Measurements from ENCODE around the gene PYHIN1. TPM values are rescaled to one million over a fixed set of nuclear protein-coding genes. Genes with fewer than 3 reads are reported as not detected.

PYHIN1 gene
- total RNA-seq = 1.4 TPM
- long read RNA-seq = 0 reads

DNA sequence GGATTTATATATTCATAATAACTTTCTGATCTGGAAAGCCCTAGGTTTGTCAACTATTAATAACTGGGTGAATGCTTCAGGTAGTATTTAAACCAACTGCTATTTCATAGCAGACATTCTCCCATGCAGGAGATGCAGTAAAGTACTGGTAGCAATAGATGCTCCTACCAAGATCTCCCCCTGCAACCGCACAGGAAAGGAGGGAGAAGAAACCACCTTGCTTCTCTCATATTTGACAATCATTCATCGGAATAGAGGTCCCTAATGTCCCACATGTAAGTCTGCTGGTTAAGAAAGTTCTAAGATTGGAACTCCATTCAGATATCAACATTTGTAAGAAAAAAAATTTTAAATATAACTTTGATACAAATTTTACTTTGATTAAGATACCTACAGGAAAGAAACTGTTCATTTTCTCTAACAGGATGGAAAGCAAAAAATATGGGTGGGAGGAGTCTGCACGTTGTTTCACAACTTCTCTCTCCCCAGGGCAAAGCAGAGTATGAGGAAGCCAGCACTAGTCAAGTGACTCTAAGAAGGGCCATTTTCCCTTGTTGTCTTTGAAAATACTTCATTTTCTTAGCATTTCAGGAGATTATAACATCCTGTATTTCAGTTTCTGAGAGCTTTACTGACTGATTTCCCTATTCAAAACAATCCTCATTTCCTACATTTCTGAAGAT lies at the start of gene PYHIN1:
TSS of gene PYHIN1 (plus strand) at position 498 of the 683 bp plus-strand sequence. CDS start 5,359 bp downstream, outside the sequence.
- DNase-seq (ENCODE audit: low spot score) = no peak

DNA sequence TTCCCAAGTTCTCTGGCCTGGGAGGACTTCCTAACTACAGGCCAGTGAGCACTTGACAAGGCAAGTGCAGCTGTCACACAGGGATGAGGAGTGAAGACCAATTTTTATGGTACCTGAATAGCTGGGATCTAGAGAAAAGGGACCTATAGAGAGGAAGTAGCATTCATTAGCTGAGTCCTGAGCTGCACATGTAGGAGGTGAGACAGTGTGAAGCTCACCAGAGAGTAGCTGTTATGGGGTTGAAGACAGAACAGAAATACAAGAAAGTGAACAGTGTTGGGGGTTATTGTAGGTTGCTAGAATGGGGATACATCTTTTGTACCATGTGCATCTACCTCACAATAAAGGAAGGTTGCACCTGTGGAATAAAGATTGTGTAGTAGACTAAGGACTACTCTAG lies 37.7 kb upstream of the PYHIN1 start:
- no peak for DNase-seq (ENCODE audit: low spot score)

DNA sequence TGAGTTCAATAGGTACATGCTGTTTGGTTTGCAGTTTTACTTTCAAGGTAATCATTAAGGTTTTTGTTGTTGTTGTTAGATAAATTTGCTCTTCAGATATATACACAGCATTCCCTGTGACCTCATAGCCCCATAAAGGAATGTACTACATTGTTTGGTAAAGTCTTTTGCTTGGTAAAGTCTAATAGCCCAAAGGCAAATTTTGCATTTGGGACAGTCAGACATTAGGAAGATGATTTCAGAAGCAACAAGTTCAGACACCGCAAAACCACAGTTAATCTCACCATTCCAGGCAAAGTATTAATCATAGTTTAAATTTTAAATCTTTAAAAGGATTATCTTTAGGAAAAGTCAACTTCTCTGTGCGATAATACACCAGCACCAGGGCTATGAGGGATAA lies 32.6 kb upstream of the PYHIN1 start:
- DNase-seq (ENCODE audit: low spot score) = no peak

DNA sequence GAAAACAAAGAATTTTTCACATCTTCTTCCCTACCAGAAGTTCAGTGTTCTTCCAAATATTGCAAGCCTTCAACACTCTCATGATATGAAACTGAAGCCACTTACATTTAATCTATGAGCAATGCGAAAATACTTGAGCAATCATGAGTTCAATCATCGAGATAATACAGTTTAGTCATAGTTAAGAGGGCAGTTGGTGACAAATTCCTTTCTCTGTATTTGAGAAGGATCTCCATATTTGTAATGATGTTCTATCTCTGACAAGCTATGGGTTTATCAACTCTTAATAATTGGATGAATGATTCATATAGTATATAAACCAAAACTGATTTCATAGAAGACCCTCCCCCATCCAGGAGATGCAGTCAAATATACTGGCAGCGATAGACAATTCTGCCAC lies 29.7 kb upstream of the PYHIN1 start:
- no peak for DNase-seq (ENCODE audit: low spot score)

DNA sequence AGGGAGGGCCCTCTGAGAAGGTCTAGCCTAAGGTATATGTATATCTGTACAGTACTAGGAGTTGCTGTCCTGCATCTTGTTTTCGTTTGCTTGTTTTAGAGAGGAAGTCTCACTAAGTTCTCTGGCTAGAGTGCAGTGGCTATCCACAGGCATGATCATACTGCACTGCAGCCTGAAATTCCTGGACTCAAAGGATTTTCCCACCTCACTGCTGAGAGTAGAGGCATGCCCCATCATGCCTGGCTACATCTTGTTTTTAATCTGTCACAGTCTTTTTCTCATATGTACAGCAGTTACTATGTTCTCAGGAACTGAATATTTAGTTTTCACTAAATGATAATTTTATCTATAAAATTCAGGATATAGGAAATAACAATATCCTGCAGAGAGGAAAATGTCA lies 15.3 kb upstream of the PYHIN1 start:
- DNase-seq (ENCODE audit: low spot score) = no peak

DNA sequence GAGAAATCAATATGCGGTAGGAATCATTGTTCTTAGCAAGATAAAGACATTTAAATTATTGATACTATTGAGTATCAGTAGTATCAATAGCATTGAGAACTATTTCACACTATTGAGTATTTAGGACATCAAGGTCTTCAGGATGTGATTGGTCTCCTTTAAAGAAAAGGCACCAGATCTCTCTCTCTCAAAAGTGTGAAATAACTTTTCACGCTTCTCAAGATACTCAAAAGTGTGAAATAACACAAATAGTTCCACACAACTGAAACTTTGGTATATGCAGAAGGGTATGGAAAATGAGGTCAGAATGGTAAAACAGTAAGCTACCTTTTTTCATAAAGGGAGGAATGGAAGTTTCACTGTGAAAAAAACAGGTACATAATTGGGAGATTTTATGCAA lies 6.7 kb upstream of the PYHIN1 start:
- no peak for DNase-seq (ENCODE audit: low spot score)

DNA sequence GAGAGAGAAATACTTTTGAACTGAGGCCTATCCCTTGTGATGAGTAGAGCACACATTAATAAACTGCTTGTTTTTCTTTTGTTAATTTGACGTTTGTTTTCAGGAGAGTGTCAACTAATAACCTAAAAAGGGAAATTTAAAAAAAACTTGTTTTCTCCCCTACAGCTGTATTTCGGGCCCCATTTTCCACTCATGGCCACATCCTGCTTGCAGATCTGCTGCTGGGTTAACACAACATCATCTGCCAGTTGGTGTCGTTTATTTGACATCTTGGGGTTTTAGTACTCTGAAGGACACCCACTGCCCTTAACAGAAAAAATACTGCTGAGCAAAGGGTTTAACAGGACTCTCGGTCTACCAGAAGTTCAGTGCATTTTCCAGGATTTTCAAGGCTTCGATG lies 848 bp upstream of the PYHIN1 start:
- no peak for DNase-seq (ENCODE audit: low spot score)

DNA sequence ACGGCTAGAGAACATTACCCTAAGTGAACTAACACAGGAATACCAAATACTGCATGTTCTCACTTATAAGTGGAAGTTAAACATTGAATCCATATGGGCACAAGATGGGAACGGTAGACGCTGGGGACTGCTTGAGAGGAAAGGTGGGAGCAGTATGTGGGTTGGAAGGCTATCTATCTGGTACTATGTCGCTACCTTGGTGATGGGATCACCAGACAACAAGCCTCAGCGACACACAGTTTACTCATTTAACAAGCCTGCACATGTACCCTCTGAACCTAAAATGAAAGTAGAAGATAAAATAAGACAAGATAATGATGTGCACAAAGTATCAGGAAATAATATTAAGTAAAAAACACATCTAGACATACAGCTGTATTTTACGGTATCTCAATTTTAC lies 819 bp downstream of the PYHIN1 start:
- no peak for DNase-seq (ENCODE audit: low spot score)

DNA sequence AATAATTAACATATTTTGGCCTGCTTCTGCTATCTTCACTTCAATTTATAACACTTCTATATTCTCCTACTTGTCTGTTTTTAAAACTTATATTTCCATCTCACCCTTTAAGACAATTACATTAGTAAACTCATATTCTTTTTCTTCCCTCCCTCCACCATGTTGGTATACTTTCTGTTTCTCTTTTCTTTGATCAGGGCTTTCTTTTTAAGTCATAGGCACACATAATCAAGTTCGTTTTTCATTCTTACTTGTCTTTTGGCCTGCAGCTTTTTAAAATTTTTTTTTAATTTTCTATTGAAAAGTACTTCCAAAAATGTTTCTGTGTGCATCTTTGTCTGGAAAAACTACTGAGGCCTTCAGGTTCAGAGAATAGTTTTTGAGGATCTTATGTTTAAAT lies 2.3 kb downstream of the PYHIN1 start:
- no peak for DNase-seq (ENCODE audit: low spot score)

DNA sequence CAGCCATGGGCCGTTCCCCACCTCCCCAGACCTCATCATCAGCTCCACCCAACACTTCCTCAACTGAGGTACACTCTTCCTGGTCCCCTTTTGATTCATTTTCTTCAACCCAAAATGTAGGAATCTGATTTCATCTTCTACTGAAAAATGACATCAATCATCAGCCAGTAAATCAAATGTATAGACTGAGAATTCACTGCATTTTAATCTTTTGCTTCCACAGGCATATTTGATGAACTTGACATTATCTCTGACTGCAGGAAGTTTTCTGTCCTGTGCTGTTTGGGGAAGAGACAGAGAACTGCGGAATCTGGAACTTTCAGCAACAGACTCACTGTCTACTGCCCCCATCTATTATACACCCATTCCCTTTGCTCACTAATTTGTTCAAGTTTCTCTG lies 7.8 kb downstream of the PYHIN1 start:
- DNase-seq (ENCODE audit: low spot score) = no peak

DNA sequence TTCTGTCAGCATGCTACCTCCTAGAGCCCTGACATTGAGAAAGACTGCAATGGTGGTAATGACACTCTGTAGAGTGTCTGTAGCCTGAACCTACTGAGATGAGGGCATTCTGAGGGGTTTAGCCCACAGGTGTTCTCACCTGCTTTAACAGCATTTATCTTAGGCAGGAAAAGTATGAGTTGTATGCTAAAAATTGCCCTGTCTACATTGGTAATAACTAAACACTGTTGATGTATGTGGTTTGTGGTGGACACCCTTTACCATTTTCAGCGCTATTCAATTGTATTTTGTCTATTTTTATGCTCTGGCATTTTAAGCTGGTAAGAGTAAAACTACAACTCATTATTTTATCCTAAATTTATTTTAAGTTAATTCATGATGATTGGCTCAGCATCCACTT lies 10.0 kb downstream of the PYHIN1 start:
- no peak for DNase-seq (ENCODE audit: low spot score)

DNA sequence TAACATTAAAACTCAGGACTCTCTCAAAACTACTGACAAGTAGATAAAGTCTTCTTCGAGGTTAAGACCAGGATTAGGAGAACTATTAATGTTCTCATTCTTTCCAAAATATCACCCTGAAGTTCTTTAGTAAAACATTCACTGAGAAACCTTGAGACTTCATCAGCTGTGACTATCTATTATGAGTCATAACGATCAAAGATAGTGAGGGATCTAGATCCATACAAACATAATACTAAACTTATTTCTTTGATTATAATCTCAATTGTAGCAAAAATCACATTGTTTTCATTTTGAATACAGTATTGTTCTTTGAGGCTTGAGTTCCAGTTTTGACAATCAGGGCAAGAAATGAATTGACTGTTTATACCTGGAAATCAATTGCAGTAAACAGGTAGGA lies 11.1 kb downstream of the PYHIN1 start:
- DNase-seq (ENCODE audit: low spot score) = no peak

DNA sequence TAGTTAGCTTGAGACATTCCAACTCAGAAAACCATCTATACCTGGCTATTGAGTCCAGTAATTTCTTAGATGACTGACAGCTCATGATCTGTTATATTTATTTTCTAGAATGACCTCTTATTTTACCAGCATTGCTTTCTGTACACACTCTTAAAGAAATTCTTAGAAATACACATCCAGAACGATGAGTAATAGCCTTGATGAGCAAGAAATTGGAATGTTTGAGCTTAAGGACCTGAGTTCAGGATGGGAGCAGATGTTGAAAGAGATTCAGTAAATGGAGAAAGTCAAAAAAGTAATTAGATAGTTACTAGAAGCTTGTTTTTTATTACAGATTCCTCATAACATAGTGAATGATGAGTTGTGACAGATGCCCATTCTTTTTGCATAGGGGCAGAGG lies 11.7 kb downstream of the PYHIN1 start:
- DNase-seq (ENCODE audit: low spot score) = no peak

DNA sequence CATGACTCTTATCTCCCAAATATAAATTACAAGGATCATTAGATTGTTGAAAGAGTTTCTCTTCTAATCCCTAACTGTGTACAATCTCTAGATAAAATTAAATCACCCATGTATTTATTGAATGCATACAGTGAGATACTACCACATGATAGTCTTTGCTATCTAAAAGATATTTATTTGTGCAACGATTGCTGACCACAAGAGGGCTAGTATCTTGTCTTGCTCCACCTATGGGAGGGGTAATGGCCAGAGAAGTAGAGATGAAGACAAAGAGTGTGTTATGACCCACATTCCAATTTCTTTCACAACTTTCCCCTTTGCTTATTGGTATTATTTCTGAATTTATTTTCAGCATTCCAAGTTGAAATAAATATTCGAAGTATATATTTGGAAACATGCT lies 13.7 kb downstream of the PYHIN1 start:
- DNase-seq (ENCODE audit: low spot score) = no peak

DNA sequence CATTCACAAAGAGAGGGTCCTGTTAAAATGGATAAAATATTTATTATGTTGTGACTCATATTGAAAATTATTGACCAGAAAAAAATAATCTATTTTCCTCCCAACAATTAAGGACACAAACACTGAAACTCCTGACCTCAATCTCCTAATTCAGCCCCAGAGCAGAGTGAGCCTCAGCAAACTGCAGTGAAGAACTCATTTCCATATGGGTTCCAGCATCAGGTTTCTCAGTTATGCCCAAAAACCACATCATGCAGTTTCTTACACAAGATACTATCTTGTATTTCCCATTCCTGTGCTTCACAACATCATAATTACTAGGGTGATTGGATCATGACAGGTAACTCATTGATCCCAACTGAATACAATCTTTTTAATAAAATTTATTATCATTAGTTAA lies 15.4 kb downstream of the PYHIN1 start:
- DNase-seq (ENCODE audit: low spot score) = no peak

DNA sequence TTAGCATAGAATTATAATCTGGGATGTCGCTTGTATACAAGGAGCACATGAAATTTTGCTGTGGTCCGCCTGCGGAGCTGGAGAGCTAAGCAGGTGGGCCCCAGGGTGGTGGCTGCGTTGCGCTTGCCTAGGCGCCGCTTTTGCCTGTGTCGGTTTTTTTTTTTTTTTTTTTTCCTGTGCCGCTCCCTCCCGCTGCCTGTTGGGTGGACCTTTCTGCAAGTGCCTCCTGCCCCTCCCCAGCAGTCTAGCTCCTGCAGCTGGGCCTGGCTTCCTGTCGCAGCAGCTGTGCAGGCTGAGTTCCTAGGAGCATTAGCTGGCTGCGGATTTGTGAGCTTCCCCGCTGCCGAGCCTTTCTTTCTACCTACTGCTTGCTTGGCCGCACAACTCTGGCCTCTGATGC lies 20.6 kb downstream of the PYHIN1 start:
- no peak for DNase-seq (ENCODE audit: low spot score)

DNA sequence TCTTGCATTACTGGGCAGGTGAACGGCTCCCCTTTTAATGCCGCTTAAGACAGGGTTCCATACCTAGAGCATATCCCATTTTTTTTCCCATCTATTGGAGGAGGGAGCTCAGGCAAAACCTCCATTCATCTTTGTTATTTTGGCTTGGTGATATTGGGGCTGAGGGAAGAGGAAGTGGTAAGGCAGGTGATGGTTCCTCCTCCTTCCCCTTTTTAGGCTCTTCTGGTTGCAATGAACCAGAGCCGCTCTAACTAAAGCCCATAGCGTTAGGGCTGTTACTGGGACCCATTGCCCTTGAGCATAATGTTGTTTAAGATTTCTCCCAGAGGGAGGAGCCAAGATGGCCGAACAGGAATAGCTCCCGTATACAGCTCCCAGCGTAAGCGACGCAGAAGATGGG lies 21.1 kb downstream of the PYHIN1 start:
- no peak for DNase-seq (ENCODE audit: low spot score)

DNA sequence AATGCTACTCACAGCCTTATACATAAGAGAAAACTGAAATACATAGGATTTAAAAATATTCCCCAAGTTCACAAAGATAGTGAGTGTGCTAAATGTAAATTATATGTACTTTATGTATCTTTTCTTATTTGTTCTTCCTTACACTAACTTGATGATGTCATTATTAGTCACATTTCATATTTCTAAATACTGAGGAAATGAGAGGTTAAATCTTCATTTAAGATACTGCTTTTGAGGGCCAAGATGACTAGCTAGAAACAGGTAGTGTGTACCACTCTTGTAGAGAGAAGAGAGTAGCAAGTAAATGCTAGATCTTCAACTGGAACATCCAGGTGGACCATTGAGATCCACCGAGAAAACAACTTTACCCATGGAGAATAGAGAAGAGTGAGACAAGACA lies 29.8 kb downstream of the PYHIN1 start:
- DNase-seq (ENCODE audit: low spot score) = no peak

DNA sequence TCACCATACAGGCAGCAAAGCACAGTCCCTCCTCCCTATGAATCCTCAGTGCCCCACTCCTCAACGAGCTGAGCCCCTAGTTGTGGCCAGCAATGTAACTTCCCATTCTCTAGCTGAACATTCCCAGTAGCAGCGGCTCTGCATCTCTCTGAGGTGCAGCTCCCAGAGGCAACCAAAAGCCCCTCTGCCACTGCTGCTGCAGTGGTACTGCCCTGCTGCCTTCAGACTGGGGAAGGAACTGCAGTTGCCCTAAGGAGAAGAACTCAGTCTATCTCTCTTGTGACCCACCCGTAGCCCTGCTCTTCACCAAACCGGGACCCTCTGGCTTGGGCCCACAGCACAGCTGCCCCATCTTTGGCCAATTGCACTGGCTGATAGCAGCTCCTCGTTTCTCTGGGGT lies 31.6 kb downstream of the PYHIN1 start:
- DNase-seq (ENCODE audit: low spot score) = no peak

DNA sequence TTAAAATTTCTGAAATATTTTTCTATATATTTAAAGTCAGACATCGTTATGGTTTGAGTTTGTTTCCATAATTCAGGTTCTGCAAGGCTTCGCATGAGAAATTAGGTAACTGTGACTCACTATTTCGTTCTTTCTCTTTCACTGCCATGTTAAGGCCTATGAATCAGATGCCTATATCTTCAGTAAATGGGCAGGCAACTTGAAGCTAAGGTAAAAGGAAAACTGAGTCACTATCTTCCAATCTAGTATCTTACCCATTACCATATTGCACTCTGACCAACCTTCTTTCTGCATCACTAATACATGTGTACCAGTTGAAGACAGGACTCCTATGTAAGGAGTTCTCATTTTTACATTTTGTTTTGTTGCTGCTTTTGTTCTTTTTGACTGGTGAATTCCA lies 37.8 kb downstream of the PYHIN1 start:
- DNase-seq (ENCODE audit: low spot score) = no peak

DNA sequence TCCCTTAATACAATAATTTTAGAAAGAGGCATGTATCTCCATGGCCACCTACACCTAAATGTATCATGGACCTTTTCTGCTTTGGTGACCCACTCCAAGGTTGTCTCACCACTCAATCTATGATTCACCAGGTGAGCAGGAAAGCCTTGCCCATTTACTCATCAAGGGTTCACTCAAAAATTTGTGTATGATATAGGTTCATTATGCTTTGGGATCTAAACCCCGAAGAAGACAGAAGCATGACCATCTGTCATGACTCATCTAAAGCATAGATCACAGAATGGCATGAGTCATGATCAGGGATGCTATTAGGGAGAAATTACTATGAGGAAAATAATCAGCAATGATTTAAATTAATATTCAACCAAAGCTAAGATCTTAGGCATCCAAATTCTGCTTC lies 38.5 kb downstream of the PYHIN1 start:
- no peak for DNase-seq (ENCODE audit: low spot score)

DNA sequence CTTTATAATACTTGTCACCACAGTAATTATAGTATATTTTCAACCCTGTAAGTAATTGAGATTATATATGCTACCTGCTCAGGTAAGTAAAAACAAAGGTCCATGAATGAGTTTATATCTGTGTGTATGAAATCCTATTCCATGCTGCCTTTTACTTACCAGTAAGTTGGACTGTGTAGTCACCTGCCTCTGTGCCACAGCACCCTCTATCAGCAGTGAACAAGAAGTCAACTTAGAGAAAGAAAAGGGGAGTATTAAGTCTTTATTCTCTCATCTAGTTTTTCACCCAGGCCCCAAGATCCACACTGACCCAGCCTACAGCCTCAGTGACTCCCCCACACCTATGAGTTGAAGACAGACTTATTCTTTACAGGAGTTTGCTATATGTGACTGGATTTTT lies 41.5 kb downstream of the PYHIN1 start:
- no peak for DNase-seq (ENCODE audit: low spot score)

DNA sequence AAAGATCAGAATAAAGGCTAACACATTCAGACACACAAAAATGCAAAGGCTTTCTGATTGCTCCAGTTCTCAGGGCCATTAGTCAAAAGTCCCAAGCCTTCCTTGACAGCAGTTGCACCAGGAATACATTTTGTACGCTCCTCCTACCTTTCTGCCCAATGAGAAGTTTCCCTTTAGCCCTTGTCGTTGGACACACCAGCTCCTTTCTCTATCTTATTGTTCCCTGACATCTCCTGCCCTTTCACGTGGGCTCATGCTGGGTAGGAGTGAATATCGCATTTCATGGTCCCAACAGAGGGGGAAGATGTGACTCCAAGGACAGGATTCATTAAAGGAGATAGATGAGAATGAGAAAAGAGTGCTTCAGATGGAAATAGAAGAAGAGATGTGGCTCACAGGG lies 44.9 kb downstream of the PYHIN1 start:
- DNase-seq (ENCODE audit: low spot score) = no peak

DNA sequence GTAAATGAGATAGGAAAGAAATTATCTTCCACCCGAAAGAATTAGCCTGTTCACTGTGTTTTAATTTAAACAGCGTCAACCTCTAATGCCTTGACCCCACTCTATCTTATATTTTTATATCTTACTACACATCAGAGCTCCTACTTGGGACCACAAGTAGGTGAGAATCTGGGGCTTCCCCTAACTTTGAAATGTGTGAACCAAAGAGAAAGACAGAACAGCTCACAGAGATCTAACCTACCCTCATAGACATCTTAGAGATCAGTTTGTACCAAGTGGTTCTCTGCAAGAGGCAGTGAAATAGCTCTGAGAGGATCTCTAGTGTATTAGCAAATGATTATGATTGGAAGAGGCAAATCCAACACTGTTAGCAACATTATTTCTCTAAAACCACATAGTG lies 47.4 kb downstream of the PYHIN1 start:
- no peak for DNase-seq (ENCODE audit: low spot score)
